ENCODE measurements around the gene NUP93.

The NUP93 gene

GRCh38 chr16:56897026-56897799 lies 167.3 kb downstream of the NUP93 start:
- no peak for DNase-seq (ENCODE audit: low read depth)

GRCh38 chr16:56898847-56899246 lies 168.9 kb downstream of the NUP93 start:
- H3K4me3 ChIP-seq (ENCODE audit: low read depth, low read length): no peak overlapping the region
- no peak for DNase-seq (ENCODE audit: low read depth)
- TF ChIP-seq, protein P1, sequence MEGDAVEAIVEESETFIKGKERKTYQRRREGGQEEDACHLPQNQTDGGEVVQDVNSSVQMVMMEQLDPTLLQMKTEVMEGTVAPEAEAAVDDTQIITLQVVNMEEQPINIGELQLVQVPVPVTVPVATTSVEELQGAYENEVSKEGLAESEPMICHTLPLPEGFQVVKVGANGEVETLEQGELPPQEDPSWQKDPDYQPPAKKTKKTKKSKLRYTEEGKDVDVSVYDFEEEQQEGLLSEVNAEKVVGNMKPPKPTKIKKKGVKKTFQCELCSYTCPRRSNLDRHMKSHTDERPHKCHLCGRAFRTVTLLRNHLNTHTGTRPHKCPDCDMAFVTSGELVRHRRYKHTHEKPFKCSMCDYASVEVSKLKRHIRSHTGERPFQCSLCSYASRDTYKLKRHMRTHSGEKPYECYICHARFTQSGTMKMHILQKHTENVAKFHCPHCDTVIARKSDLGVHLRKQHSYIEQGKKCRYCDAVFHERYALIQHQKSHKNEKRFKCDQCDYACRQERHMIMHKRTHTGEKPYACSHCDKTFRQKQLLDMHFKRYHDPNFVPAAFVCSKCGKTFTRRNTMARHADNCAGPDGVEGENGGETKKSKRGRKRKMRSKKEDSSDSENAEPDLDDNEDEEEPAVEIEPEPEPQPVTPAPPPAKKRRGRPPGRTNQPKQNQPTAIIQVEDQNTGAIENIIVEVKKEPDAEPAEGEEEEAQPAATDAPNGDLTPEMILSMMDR (IDR thresholded peaks at IDR 0.05; ENCODE audit: control insufficient read depth, extremely low read depth, insufficient read depth): no peak

More at GRCh38 chr16:56897026-56897799, 167.3 kb downstream of the NUP93 start:
- no peak overlapping the region for H3K4me3 ChIP-seq (ENCODE audit: low read depth, low read length)
- TF ChIP-seq, protein P1 (IDR thresholded peaks at IDR 0.05; ENCODE audit: control insufficient read depth, extremely low read depth, insufficient read depth): no peak
